ENCODE results near the gene PLA2G2D. TPM values are rescaled to one million over a fixed set of nuclear protein-coding genes. Genes with fewer than 3 reads are reported as not detected.

Gene PLA2G2D
- total RNA-seq, 3 donors from 2014 or later (not counting 1 experiment from before 2014, with no cell fraction given): not detected

DNA sequence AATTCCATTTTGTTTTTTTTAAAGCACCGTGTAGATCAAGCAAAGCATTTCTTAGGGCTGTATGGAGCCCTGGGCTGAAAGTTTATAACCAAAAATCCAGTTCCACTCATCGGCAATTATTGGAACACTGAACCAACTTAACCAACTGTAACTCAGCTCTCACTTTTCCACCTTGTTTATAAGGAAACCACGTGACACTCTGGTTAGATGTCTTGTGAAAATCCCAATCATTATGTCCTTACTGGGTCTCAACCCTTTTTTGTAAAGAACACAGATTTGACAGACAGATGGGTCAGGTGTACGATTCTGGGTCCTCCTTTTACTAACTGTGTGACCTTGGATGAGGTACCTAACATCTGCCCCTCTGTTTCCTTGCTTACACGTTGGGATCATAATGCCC lies 43.1 kb downstream of the PLA2G2D start:
- Mint-ChIP-seq H3K36me3 (no peaks in the 10 kb centered on the region), H3K9me3 (no peaks in the 10 kb centered on the region), H3K27ac (no peak overlapping the region), H3K4me3 (no peak overlapping the region), H3K27me3 (ENCODE audit: low read depth in 2 of 2) (peaks cover 28 to 33% of the 10 kb centered on the region in 2 donors), H3K4me1 (peaks cover 21 to 28% of the 10 kb centered on the region in 2 donors)
- no peak for ATAC-seq
- Histone ChIP-seq H3K4me1 (ENCODE audit: control insufficient read depth, insufficient read depth, low read length) (peaks cover 13% of the 10 kb centered on the region), H3K4me3 (ENCODE audit: low read length) (no peak overlapping the region), H3K27ac (ENCODE audit: low read length) (no peak overlapping the region), H3K9me3 (ENCODE audit: control insufficient read depth, insufficient read depth, low read length) (no peaks in the 10 kb centered on the region), H3K36me3 (ENCODE audit: control insufficient read depth, insufficient read depth, low read length) (no peaks in the 10 kb centered on the region), H3K27me3 (ENCODE audit: control insufficient read depth, insufficient read depth, low read length) (peaks cover 2% of the 10 kb centered on the region)
- DNase-seq: no peak
- WGBS (ENCODE audit: insufficient coverage): 73% methylated on average over 5 of the region's 5 CpGs
- intact Hi-C loops (cut with micrococcal nuclease): no loop called here
- TF ChIP-seq CTCF (IDR thresholded peaks at IDR 0.05): no peak

GRCh38 chr1:20075345-20075744 lies 44.0 kb downstream of the PLA2G2D start:
- no peaks in the 10 kb centered on the region for H3K36me3 ChIP-seq (ENCODE audit: control insufficient read depth, insufficient read depth, low read length)
- peaks cover 28 to 30% of the 10 kb centered on the region in 2 donors for H3K27me3 Mint-ChIP-seq (ENCODE audit: low read depth in 2 of 2)
- no peak for TF ChIP-seq CTCF (IDR thresholded peaks at IDR 0.05)
- H3K4me3 ChIP-seq (ENCODE audit: low read length): no peak overlapping the region
- no peaks in the 10 kb centered on the region for H3K36me3 Mint-ChIP-seq
- no peak overlapping the region for H3K27ac Mint-ChIP-seq
- no peaks in the 10 kb centered on the region for H3K9me3 ChIP-seq (ENCODE audit: control insufficient read depth, insufficient read depth, low read length)
- H3K9me3 Mint-ChIP-seq: no peaks in the 10 kb centered on the region
- DNase-seq (no peak), ATAC-seq (no peak)
- peaks cover 4% of the 10 kb centered on the region for H3K4me1 ChIP-seq (ENCODE audit: control insufficient read depth, insufficient read depth, low read length)
- no peak overlapping the region for H3K27ac ChIP-seq (ENCODE audit: low read length)
- peaks cover 2% of the 10 kb centered on the region for H3K27me3 ChIP-seq (ENCODE audit: control insufficient read depth, insufficient read depth, low read length)
- intact Hi-C loops (cut with micrococcal nuclease): no loop called here
- no peak overlapping the region for H3K4me3 Mint-ChIP-seq
- WGBS (ENCODE audit: insufficient coverage): 96% methylated on average over 2 of the region's 2 CpGs
- H3K4me1 Mint-ChIP-seq: peaks cover 13 to 19% of the 10 kb centered on the region in 2 donors

- 89% methylated on average over 8 of the region's 8 CpGs for WGBS (ENCODE audit: insufficient coverage)
Observed at GRCh38 chr1:20074725-20075171, 44.6 kb downstream of the PLA2G2D start.

More at GRCh38 chr1:20074725-20075171, 44.6 kb downstream of the PLA2G2D start:
- Mint-ChIP-seq H3K4me1 (peaks cover 11 to 15% of the 10 kb centered on the region in 2 donors), H3K9me3 (no peaks in the 10 kb centered on the region), H3K27ac (no peak overlapping the region), H3K36me3 (no peaks in the 10 kb centered on the region), H3K4me3 (no peak overlapping the region), H3K27me3 (ENCODE audit: low read depth in 2 of 2) (peaks cover 28 to 29% of the 10 kb centered on the region in 2 donors)
- H3K4me1 ChIP-seq (ENCODE audit: control insufficient read depth, insufficient read depth, low read length): no peaks in the 10 kb centered on the region
- no peak overlapping the region for H3K4me3 ChIP-seq (ENCODE audit: low read length)
- no peak for TF ChIP-seq CTCF (IDR thresholded peaks at IDR 0.05)
- no peak for DNase-seq
- intact Hi-C loops (cut with micrococcal nuclease): no loop called here
- H3K27ac ChIP-seq (ENCODE audit: low read length): no peak overlapping the region
- no peak for ATAC-seq
- peaks cover 2% of the 10 kb centered on the region for H3K27me3 ChIP-seq (ENCODE audit: control insufficient read depth, insufficient read depth, low read length)
- no peaks in the 10 kb centered on the region for H3K36me3 ChIP-seq (ENCODE audit: control insufficient read depth, insufficient read depth, low read length)
- no peaks in the 10 kb centered on the region for H3K9me3 ChIP-seq (ENCODE audit: control insufficient read depth, insufficient read depth, low read length)
